Breast epithelium (tissue), 3 donors: ENCODE measurements around the gene TFB1M.

Experiments used
- POLR2A ChIP-seq: fragments of 450-650 bp; IDR thresholded peaks from one replicate; pipeline ENCODE4 v1.6.1; 2016; ENCODE audit warnings: antibody characterized with exemption, mild to moderate bottlenecking, moderate library complexity
- POLR2AphosphoS5 ChIP-seq, 3 donors: sonication (generic); formaldehyde crosslinking; IDR thresholded peaks; one replicate each; pipeline ENCODE4 v1.6.1; 2017; ENCODE audit warnings: antibody characterized with exemption in 3 of 3
- TF ChIP-seq, protein P1 (sequence below), 3 donors: fragments of 450-650 bp; IDR thresholded peaks; one replicate each; pipeline ENCODE4 v1.5.1; 2016 to 2017; ENCODE audit warnings: antibody characterized with exemption in 3 of 3, mild to moderate bottlenecking in 3 of 3, moderate library complexity in 3 of 3

DNA sequence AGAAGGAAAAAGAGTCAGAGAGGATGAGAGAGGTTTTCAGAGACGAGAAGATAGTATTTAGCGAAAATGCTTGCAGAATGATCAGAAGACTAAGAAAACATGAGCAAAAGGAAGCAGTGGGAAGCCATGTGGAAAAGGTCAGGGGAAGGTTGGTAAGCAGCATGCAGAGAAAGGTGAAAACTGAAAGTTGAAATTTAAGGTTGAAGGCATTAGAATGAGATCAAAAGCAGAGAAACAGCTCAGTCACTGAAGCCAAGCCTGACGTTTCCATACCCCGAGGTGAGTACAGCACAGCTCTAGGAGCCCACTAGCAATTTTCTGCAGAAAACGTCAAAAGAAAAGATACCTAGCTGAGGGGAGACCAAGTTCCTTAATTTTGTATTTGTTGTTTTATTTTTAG, 19.1 kb upstream of the TFB1M start:
- no peak for TF ChIP-seq POLR2A
- TF ChIP-seq, protein P1, sequence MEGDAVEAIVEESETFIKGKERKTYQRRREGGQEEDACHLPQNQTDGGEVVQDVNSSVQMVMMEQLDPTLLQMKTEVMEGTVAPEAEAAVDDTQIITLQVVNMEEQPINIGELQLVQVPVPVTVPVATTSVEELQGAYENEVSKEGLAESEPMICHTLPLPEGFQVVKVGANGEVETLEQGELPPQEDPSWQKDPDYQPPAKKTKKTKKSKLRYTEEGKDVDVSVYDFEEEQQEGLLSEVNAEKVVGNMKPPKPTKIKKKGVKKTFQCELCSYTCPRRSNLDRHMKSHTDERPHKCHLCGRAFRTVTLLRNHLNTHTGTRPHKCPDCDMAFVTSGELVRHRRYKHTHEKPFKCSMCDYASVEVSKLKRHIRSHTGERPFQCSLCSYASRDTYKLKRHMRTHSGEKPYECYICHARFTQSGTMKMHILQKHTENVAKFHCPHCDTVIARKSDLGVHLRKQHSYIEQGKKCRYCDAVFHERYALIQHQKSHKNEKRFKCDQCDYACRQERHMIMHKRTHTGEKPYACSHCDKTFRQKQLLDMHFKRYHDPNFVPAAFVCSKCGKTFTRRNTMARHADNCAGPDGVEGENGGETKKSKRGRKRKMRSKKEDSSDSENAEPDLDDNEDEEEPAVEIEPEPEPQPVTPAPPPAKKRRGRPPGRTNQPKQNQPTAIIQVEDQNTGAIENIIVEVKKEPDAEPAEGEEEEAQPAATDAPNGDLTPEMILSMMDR (IDR thresholded peaks at IDR 0.05): no peak
- no peak for TF ChIP-seq POLR2AphosphoS5 (IDR thresholded peaks at IDR 0.05)
